K562 (cell line): ENCODE data around the gene KCND3. TPM values are rescaled to one million over a fixed set of nuclear protein-coding genes. Genes with fewer than 3 reads are reported as not detected.

Experiments
- ATAC-seq: fragments of 200-7000 bp; cut with Tn5 transposase; 3 replicates; pipeline ENCODE4 v1.9.1; 2020; ENCODE audit warnings: moderate library complexity
- BruUV-seq: library from RNA; stranded (reverse); fragments of 400-500 nt; replicated peaks from 2 replicates; lab custom pipeline; 2021; lab: Mats Ljungman, UMichigan
- CTCF ChIA-PET: fragments of 300-600 bp; formaldehyde crosslinking; extraction: SDS; loops from one replicate; lab custom pipeline; 2021; ENCODE audit warnings: low intra/inter-chr PET ratio; lab: Yijun Ruan, JAX
- POLR2A ChIA-PET: fragments of 300-600, 350-650 bp; sonication (Branson Sonifier 250); formaldehyde crosslinking; extraction: SDS; loops from one replicate; lab custom pipeline; 2021; ENCODE audit warnings: antibody characterized with exemption, inconsistent platforms; lab: Yijun Ruan, JAX
- DNase-seq, 4 experiments: peaks; one replicate each; pipeline versions ENCODE4 v3.0.0 to v3.0.0-alpha.2; 2011 to 2018; ENCODE audit warnings: low spot score in 3 of 4, mixed read lengths in 3 of 4; ENCODE audit errors: extremely low read depth in 1 of 4
- FAIRE-seq: peaks from 2 replicates; lab custom pipeline; 2011; peaks lifted over from hg19 to GRCh38; lab: Jason Lieb, UNC
- H2AFZ ChIP-seq: 2 replicates; pipeline ENCODE4 v1.6.0; 2011; ENCODE audit warnings: low read depth, low read length, control low read depth, inconsistent platforms
- H3K27ac ChIP-seq: fragments of 200-600 bp; 3 replicates; pipeline ENCODE4 v1.8.0; 2011; ENCODE audit warnings: low read depth, mild to moderate bottlenecking, control low read depth, inconsistent platforms, low read length, moderate library complexity, mixed read lengths; ENCODE audit errors: extremely low read depth
- H3K27me3 ChIP-seq, 2 experiments: fragments of 300-600 bp in 1 of 2; 2 replicates in 1 of 2; 3 replicates in 1 of 2; pipeline versions ENCODE4 v1.6.0 to v1.8.0; 2011; ENCODE audit warnings: inconsistent platforms in 2 of 2, low read length in 2 of 2, mild to moderate bottlenecking in 1 of 2, mixed read lengths in 1 of 2, moderate library complexity in 1 of 2; ENCODE audit not compliant: control insufficient read depth in 2 of 2, insufficient read depth in 2 of 2
- H3K36me3 ChIP-seq: fragments of 300-600 bp; 3 replicates; pipeline ENCODE4 v1.8.0; 2011; ENCODE audit warnings: mild to moderate bottlenecking, low read length, inconsistent platforms; ENCODE audit not compliant: control insufficient read depth, insufficient read depth
- H3K4me1 ChIP-seq, 2 experiments: fragments of 200-600 bp in 1 of 2; replicated peaks in 1 of 2; 2 replicates in 1 of 2; 3 replicates in 1 of 2; pipeline versions ENCODE4 v1.5.1 to v1.8.0; 2011; ENCODE audit warnings: inconsistent platforms in 2 of 2, low read length in 2 of 2, mild to moderate bottlenecking in 1 of 2, mixed read lengths in 1 of 2, moderate library complexity in 1 of 2; ENCODE audit not compliant: control insufficient read depth in 2 of 2, insufficient read depth in 2 of 2
- H3K4me2 ChIP-seq: 2 replicates; pipeline ENCODE4 v1.6.1; 2011; ENCODE audit warnings: low read length, control low read depth, inconsistent platforms, mixed read lengths; ENCODE audit not compliant: insufficient read depth
- H3K4me3 ChIP-seq: fragments of 200-600 bp; sonication (generic), shearing (Covaris generic); 2 replicates; pipeline ENCODE4 v1.5.1; 2016; ENCODE audit warnings: control low read depth, inconsistent platforms
- H3K79me2 ChIP-seq: fragments of 200-600 bp; 3 replicates; pipeline ENCODE4 v1.8.0; 2011; ENCODE audit warnings: low read length, inconsistent platforms; ENCODE audit not compliant: control insufficient read depth, insufficient read depth
- H3K9ac ChIP-seq, 2 experiments: 2 replicates each; pipeline versions ENCODE4 v1.6.0 to v1.6.1; 2011; ENCODE audit warnings: low read depth in 2 of 2, low read length in 2 of 2, control low read depth in 1 of 2, inconsistent platforms in 1 of 2, mild to moderate bottlenecking in 1 of 2, mixed read lengths in 1 of 2; ENCODE audit not compliant: insufficient read depth in 1 of 2
- H3K9me1 ChIP-seq: one replicate; pipeline ENCODE4 v1.6.0; 2011; ENCODE audit warnings: inconsistent platforms, mild to moderate bottlenecking, low read length, moderate library complexity; ENCODE audit not compliant: control insufficient read depth, insufficient read depth
- H3K9me3 ChIP-seq: replicated peaks from 2 replicates; pipeline ENCODE4 v1.5.1; 2011; ENCODE audit warnings: low read depth, low read length, inconsistent platforms; ENCODE audit not compliant: control insufficient read depth, insufficient read depth
- H4K20me1 ChIP-seq: replicated peaks from 2 replicates; pipeline ENCODE4 v1.6.1; 2011; ENCODE audit warnings: low read length, inconsistent platforms, mixed read lengths; ENCODE audit not compliant: control insufficient read depth, insufficient read depth
- NRF1 ChIP-seq, 2 experiments: fragments of 450-650 bp; IDR thresholded peaks in 1 of 2; conservative IDR thresholded peaks in 1 of 2; 2 replicates each; pipeline ENCODE4 v1.6.1; 2014; ENCODE audit warnings: mild to moderate bottlenecking in 2 of 2
- PCBP2 ChIP-seq: fragments of 200-400 bp; formaldehyde crosslinking; IDR thresholded peaks from 2 replicates; pipeline ENCODE4 v1.6.1; 2018; ENCODE audit warnings: low read length, low read depth, mild to moderate bottlenecking, moderate library complexity; ENCODE audit not compliant: poor library complexity, severe bottlenecking
- POLR2G ChIP-seq: fragments of 200-400 bp; formaldehyde crosslinking; IDR thresholded peaks from 2 replicates; pipeline ENCODE4 v1.6.1; 2017; ENCODE audit warnings: low read depth, mild to moderate bottlenecking, antibody characterized with exemption, low read length, moderate library complexity
- SMAD2 ChIP-seq: fragments of 150-350 bp; IDR thresholded peaks from 2 replicates; pipeline ENCODE4 v1.6.1; 2014; ENCODE audit warnings: low read depth, mild to moderate bottlenecking, low read length
- SNIP1 ChIP-seq: fragments of 450-650 bp; IDR thresholded peaks from 2 replicates; pipeline ENCODE4 v1.7.1; 2017; ENCODE audit warnings: low read depth, mild to moderate bottlenecking
- ZNF316 ChIP-seq: fragments of 450-650 bp; IDR thresholded peaks from 2 replicates; pipeline ENCODE4 v1.6.1; 2016
- ZNF354B ChIP-seq: fragments of 250-450 bp; sonication (Bioruptor Pico); IDR thresholded peaks from 2 replicates; pipeline ENCODE4 v1.4.0; 2020
- ZNF583 ChIP-seq: fragments of 250-450 bp; sonication (Bioruptor Pico); IDR thresholded peaks from 2 replicates; pipeline ENCODE4 v1.4.0; 2020
- WGBS: fragments of 100-300 bp; shearing (Covaris generic); methylation state at CpG from one replicate; pipeline ENCODE4 v1.1.6; 2016; ENCODE audit warnings: low coverage, mixed read lengths; ENCODE audit not compliant: insufficient coverage; ENCODE audit errors: missing lambda C conversion rate; 5-methylcytosine and 5-hydroxymethylcytosine counted together
- in situ Hi-C: fragments of 300-500 bp; cut with MboI; formaldehyde crosslinking; loops from 4 replicates; pipeline ENCODE4 v1.15.0; 2018; ENCODE audit warnings: inconsistent platforms, mixed read lengths
- intact Hi-C: fragments of 100-400 bp; cut with micrococcal nuclease; formaldehyde crosslinking; loops from 2 replicates; pipeline ENCODE4 v1.14.2; 2022
- polyA plus RNA-seq, 8 experiments: library from polyadenylated mRNA; depleted of rRNA in 4 of 8; stranded (reverse) in 5 of 8; unstranded in 3 of 8; fragments of >200 nt; fragmentation: Nextera tagmentation in 2 of 8; fragmentation: Illumina TruSeq in 1 of 8; extraction: Ambion mirVana in 2 of 8; extraction: Trizol in 1 of 8; gene quantifications; 2 replicates each; pipeline versions ENCODE4 v1.2.1 to v1.2.3, GENCODE V29; 2011 to 2014; ENCODE audit warnings: inconsistent platforms in 1 of 8, missing spikeins in 1 of 8
- total RNA-seq, 7 experiments: library from RNA; depleted of rRNA in 6 of 7; stranded (reverse); fragments of >200 nt in 6 of 7; fragmentation: Illumina TruSeq in 2 of 7; extraction: Trizol in 2 of 7; gene quantifications; 2 replicates each; pipeline versions ENCODE4 v1.2.1 to v1.2.3, GENCODE V29; 2011 to 2021; ENCODE audit warnings: low replicate concordance in 1 of 7
- TF ChIP-seq, protein P1 (sequence below), 2 experiments: fragments of 450-650 bp; IDR thresholded peaks; 2 replicates each; pipeline ENCODE4 v1.6.1; 2018; ENCODE audit warnings: mild to moderate bottlenecking in 2 of 2, low read depth in 1 of 2; ENCODE audit not compliant: partially characterized antibody in 2 of 2
- TF ChIP-seq, protein P2 (sequence below): fragments of 250-450 bp; sonication (Bioruptor Pico); IDR thresholded peaks from 2 replicates; pipeline ENCODE4 v1.5.0; 2021
- TF ChIP-seq, protein P3 (sequence below), 3 experiments: fragments of 200-800 bp in 1 of 3; fragments of 250-450 bp in 1 of 3; fragments of 450-650 bp in 1 of 3; sonication (Bioruptor Pico) in 1 of 3; sonication (Bioruptor generic) in 1 of 3; formaldehyde crosslinking in 1 of 3; IDR thresholded peaks; 2 replicates each; pipeline versions ENCODE4 v1.6.1 to v1.8.0; 2016 to 2022; ENCODE audit warnings: mild to moderate bottlenecking in 2 of 3, missing genetic modification characterization in 2 of 3, missing compliant biosample characterization in 1 of 3, moderate library complexity in 1 of 3

The KCND3 gene
- total and polyA plus RNA-seq, 9 of the 15 experiments (the other 6 are each of a cell fraction or from before 2014, with no cell fraction given), result not detected

DNA sequence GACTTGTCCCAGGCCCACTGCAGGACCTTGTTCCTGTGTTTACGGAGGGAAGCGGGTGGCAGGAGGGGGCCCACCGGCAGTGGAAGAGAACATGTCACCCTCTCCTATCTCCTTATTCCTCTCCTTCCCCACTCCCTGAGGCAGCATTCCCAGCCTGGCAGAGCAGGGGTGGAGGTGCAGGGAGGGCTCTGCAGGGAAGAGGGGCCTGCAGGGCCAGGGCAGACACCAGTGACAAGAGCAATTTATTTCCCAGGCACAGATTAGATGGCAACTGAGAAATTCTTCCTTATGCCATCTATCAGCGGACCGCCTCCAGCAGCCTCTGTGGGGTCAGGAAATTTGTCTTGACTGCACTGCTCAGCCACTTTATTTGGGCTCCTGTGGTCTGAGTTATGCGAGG lies 127.9 kb downstream of the KCND3 start (continued):
- TF ChIP-seq ZNF354B (CRISPR knock-in tag) (no peak), SNIP1 (no peak), ZNF583 (CRISPR knock-in tag) (no peak)
- TF ChIP-seq, protein P1, sequence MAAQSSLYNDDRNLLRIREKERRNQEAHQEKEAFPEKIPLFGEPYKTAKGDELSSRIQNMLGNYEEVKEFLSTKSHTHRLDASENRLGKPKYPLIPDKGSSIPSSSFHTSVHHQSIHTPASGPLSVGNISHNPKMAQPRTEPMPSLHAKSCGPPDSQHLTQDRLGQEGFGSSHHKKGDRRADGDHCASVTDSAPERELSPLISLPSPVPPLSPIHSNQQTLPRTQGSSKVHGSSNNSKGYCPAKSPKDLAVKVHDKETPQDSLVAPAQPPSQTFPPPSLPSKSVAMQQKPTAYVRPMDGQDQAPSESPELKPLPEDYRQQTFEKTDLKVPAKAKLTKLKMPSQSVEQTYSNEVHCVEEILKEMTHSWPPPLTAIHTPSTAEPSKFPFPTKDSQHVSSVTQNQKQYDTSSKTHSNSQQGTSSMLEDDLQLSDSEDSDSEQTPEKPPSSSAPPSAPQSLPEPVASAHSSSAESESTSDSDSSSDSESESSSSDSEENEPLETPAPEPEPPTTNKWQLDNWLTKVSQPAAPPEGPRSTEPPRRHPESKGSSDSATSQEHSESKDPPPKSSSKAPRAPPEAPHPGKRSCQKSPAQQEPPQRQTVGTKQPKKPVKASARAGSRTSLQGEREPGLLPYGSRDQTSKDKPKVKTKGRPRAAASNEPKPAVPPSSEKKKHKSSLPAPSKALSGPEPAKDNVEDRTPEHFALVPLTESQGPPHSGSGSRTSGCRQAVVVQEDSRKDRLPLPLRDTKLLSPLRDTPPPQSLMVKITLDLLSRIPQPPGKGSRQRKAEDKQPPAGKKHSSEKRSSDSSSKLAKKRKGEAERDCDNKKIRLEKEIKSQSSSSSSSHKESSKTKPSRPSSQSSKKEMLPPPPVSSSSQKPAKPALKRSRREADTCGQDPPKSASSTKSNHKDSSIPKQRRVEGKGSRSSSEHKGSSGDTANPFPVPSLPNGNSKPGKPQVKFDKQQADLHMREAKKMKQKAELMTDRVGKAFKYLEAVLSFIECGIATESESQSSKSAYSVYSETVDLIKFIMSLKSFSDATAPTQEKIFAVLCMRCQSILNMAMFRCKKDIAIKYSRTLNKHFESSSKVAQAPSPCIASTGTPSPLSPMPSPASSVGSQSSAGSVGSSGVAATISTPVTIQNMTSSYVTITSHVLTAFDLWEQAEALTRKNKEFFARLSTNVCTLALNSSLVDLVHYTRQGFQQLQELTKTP (IDR thresholded peaks at IDR 0.05; ENCODE audit: low read depth in 1 of 2, partially characterized antibody in 2 of 2), result no peak
- TF ChIP-seq, all 486 proteins: peak for 0

DNA sequence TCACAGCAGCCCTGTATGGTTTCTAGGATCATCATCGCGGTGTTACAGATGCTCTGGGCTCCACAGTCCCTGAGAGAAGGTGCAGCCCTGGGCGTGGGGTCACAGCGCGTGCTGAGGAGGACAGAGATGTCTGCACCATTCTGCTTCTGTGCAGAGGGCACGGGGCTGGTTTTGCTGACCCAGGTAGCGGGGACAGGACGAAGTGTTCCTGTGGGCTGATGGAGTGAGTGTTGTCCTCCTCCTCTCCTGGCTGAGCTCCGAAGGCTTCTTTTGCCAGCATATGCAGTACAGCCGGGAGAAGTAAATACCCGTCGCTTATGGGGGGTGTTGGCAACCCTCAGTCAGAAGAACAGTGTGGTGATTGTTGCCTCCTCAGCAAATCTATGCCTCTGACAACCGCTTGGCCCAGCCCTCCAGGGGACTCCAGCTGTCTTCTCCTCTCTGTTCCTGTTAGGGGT lies 132.2 kb downstream of the KCND3 start:
- Histone ChIP-seq H3K9me3 (no peaks in the 10 kb centered on the region), H2AFZ (no peak overlapping the region), H3K4me1 (no peaks in the 10 kb centered on the region), H4K20me1 (no peaks in the 10 kb centered on the region; the same call in none of the 2 replicates), H3K27ac (no peak overlapping the region), H3K9ac (no peak overlapping the region), H3K27me3 (peaks cover 0 to 35% of the 10 kb centered on the region in 2 experiments; a peak in 3 of 5 replicates), H3K36me3 (no peaks in the 10 kb centered on the region), H3K9me1 (no peaks in the 10 kb centered on the region), H3K79me2 (no peaks in the 10 kb centered on the region), H3K4me3 (no peak overlapping the region), H3K4me2 (no peak overlapping the region)
- DNase-seq (no peak), FAIRE-seq (no peak), ATAC-seq (no peak)
- CTCF ChIA-PET, result no interaction called here
- POLR2A ChIA-PET, result interaction anchor here (0.8 kb wide), 1 partner anchor 11 kb away, joined by 3 read pairs; no protein-coding TSS in a partner anchor
- WGBS, result under 1% methylated on average over 13 of the region's 13 CpGs
- in situ Hi-C loops, result no loop called here
- intact Hi-C loops, result no loop called here
- TF ChIP-seq SMAD2, result no peak
- no peak for TF ChIP-seq PCBP2
- TF ChIP-seq, protein P2, sequence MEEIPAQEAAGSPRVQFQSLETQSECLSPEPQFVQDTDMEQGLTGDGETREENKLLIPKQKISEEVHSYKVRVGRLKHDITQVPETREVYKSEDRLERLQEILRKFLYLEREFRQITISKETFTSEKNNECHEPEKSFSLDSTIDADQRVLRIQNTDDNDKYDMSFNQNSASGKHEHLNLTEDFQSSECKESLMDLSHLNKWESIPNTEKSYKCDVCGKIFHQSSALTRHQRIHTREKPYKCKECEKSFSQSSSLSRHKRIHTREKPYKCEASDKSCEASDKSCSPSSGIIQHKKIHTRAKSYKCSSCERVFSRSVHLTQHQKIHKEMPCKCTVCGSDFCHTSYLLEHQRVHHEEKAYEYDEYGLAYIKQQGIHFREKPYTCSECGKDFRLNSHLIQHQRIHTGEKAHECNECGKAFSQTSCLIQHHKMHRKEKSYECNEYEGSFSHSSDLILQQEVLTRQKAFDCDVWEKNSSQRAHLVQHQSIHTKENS (CRISPR knock-in tag), result no peak
- TF ChIP-seq POLR2G, result no peak
- TF ChIP-seq, protein P3, sequence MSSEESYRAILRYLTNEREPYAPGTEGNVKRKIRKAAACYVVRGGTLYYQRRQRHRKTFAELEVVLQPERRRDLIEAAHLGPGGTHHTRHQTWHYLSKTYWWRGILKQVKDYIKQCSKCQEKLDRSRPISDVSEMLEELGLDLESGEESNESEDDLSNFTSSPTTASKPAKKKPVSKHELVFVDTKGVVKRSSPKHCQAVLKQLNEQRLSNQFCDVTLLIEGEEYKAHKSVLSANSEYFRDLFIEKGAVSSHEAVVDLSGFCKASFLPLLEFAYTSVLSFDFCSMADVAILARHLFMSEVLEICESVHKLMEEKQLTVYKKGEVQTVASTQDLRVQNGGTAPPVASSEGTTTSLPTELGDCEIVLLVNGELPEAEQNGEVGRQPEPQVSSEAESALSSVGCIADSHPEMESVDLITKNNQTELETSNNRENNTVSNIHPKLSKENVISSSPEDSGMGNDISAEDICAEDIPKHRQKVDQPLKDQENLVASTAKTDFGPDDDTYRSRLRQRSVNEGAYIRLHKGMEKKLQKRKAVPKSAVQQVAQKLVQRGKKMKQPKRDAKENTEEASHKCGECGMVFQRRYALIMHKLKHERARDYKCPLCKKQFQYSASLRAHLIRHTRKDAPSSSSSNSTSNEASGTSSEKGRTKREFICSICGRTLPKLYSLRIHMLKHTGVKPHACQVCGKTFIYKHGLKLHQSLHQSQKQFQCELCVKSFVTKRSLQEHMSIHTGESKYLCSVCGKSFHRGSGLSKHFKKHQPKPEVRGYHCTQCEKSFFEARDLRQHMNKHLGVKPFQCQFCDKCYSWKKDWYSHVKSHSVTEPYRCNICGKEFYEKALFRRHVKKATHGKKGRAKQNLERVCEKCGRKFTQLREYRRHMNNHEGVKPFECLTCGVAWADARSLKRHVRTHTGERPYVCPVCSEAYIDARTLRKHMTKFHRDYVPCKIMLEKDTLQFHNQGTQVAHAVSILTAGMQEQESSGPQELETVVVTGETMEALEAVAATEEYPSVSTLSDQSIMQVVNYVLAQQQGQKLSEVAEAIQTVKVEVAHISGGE (CRISPR knock-in tag; IDR thresholded peaks at IDR 0.05), result 0 out of 6 replicates have a peak, but pooled peaks of 1 of the 3 experiments have one; percentile 31
- no peak for TF ChIP-seq NRF1 (conservative IDR thresholded peaks at IDR 0.05 in 1 of 2, IDR thresholded peaks at IDR 0.05 in 1 of 2)
- TF ChIP-seq ZNF316, result peak; percentile 9; the same call in 1 of the 2 replicates
- BruUV-seq, result no TSS peak
